Measurements from ENCODE around the gene NCDN. TPM values are rescaled to one million over a fixed set of nuclear protein-coding genes. Genes with fewer than 3 reads are reported as not detected.

NCDN gene
- total RNA-seq, 1 experiment from 2014 or later, result 21.7 TPM

GRCh38 chr1:35589516-35590427, 32.2 kb downstream of the NCDN start:
- no peak for DNase-seq (ENCODE audit: low read depth)

GRCh38 chr1:35590476-35591040, 33.0 kb downstream of the NCDN start:
- no peak for DNase-seq (ENCODE audit: low read depth)

GRCh38 chr1:35591211-35591610, 33.6 kb downstream of the NCDN start:
- DNase-seq (ENCODE audit: low read depth), result no peak

GRCh38 chr1:35592991-35593769, 35.6 kb downstream of the NCDN start:
- DNase-seq (ENCODE audit: low read depth), result peak; percentile 39

DNA sequence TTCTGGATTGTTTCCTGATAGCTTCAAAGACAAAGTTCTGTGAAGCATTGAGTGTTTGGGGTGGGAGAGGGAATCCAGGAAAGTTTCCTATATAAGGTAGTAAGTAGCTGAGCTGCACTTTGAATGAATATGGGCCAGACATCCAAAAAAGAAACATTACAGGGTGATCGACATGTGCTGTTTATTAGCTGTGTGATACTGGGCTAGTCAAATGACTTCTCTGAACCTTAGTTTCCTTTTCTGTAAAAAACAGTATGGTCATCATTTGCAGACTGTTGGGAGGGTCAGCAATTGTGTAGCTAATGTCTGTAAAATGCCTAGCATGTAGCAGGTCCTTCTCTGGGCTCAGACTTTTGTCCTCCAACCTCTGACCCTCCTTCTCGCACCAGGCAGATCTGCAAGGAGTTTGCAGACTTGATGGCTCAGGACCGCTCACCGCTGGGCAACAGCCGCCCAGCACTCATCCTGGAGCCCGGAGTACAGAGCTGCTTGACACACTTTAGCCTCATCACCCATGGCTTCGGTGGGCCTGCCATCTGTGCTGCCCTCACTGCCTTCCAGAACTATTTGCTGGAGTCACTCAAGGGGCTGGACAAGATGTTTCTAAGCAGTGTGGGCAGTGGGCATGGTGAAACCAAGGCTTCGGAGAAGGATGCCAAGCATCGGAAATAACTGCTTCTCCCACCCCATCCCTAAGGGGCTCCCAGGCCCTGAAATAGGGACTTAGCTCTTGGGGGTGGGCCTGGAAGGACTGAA, 36.6 kb downstream of the NCDN start:
- DNase-seq (ENCODE audit: low read depth), result no peak

GRCh38 chr1:35595684-35596083, 38.1 kb downstream of the NCDN start:
- no peak for DNase-seq (ENCODE audit: low read depth)

DNA sequence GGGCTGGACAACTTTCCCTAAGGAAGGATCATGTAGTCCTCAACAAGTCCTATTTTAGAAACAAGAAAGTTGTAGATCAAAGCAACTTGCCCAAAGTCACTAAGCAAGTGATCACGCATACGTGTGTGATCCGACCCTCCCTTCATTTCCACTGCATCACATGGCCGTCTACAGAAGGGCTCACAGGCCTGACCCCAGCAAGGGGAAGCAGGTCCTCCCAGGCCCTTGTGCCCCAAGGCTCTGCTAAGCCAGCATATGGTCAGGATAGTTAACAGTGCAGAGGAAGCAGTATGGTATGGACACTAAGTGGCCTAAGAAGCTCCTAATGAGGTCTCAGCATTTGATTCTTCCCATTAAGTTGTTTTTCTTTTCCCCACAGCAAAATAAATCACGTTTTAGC, 40.3 kb downstream of the NCDN start:
- DNase-seq (ENCODE audit: low read depth), result no peak

- no peak for DNase-seq (ENCODE audit: low read depth)
Measured at GRCh38 chr1:35598895-35599294, 41.3 kb downstream of the NCDN start.

DNA sequence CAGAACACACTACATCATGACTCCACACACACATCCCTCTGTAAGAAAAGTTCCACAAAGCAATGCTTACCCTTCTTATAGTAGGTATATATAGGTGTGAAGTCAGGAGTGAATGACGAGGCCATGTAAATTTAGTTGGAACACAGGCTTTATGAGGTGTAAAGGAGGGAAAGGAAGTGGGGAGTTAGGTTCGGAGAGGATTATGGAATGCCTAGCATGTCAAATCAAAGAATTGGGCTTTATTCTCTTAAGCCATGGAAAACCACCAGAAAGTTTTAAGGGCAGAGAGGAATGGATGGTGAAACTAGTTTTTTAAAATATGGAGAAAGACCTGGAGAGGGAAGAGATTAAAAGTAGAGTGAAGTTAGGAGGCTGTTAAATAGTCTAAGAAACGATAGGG, 41.8 kb downstream of the NCDN start:
- no peak for DNase-seq (ENCODE audit: low read depth)

- no peak for DNase-seq (ENCODE audit: low read depth)
Measured at GRCh38 chr1:35600593-35600992, 43.0 kb downstream of the NCDN start.

DNA sequence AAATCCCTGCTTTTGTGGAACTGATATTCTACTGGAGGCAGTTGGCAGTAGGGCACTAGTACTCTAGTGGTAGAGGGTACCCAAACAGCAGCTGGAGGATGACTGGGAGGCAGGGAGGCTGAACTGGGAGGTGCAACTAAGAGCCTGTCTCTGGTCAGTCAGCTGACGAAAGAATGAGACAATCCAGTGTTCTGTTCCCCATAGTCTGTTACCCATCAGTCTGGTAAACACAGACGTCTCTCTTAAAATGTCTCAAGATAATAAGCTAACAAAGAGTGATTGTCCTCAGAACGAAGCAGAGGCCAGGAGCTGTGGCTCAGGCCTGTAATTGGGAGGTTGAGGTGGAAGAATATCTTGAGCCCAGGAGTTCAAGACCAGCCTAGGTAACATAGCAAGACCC, 45.9 kb downstream of the NCDN start:
- DNase-seq (ENCODE audit: low read depth), result no peak

DNA sequence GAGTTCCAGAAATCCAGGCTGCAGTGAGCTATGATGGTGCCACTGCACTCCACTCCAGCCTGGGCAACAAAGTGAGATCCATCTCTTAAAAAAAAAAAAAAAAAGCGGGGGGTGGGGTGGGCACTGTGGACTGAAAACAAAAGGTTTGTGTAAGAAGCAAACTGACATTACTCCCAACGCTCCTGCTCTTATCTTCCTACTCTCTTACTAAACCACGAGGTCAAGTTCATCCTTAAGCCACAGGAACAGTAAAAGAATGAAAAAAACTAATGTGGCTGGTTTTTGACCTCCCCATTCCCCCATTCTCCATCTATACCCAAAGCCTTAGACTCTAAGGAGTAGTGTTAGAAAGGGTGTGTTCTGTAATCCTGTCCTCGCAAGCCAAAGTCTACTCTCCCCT, 46.3 kb downstream of the NCDN start:
- DNase-seq (ENCODE audit: low read depth), result no peak

DNA sequence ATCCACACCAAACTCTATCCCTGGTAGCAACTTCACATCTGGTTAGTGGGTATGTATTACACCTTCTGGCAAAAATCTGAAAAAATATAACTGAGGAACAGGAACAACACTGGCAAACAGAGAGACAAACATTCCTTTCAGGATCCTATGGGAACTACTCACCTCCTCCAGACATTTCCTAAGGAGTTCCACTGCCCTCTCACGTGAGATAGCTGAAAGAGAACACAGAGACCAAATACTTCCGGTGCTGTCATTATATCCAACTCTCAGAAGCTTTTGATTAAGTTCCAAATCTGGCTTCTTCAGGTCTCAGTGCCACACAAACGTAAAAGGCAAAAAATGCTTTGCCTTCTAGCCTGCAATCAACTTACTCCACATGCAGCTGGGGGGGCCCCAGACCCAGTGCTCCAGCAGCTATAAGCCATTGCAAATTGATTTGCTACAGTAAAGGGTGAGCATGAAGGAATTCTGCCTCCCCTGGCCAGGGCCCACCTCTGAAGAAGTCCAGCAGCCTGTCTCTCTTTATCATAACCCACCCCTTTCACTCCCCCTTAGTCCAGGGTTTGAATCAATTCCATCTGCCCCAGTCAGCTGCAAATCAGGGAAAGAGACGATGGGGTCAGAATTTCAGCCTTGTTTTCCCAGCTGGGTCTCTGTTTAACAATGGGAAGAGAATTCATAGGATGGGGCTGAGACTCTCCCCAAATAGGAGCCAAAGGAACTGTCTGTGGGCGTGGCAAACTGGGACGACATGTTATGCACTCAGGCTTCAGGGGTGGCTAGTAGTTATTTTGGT, 47.7 kb downstream of the NCDN start:
- DNase-seq (ENCODE audit: low read depth), result no peak

DNA sequence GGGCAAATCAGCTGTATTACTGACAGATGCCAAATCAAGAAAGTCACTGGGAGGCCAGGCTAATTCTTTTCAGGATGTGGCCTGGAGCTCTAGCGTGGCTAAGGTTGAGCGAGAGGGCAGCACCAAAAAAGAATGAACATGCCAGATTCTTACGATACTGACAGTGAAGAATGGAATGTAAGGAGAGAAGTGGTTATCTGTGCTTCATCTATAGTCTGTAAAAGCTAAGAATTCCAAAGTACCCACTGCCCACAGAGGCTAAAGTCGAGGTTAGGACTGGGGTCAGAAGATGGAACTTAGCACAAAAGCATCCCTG, 48.2 kb downstream of the NCDN start:
- DNase-seq (ENCODE audit: low read depth), result no peak

DNA sequence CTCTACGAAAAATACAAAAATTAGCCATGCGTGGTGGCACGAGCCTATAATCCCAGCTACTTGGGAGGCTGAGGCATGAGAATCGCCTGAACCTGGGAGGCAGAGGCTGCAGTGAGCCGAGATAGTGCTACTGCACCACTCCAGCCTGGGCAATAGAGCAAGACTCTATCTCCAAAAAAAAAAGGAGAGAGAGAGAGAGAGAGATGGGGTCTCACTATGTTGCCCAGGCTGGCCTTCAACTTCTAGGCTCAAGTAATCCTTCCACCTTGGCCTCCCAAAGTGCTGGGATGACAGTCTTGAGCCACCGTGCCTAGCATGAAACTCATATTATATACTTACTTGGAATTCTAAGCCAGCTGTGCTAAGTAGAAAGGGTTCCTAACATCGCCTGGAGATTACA, 54.1 kb downstream of the NCDN start:
- DNase-seq (ENCODE audit: low read depth), result no peak

- no peak for DNase-seq (ENCODE audit: low read depth)
Measured at GRCh38 chr1:35615440-35615839, 57.8 kb downstream of the NCDN start.

Other genes starting within 250 kb of the NCDN start
- gene KIAA0319L, start 396 bp upstream of the NCDN start, total RNA-seq (2014; rRNA removed; shearing (Covaris generic)), result 12.1 and 16.1 TPM in 2 replicates
- gene TFAP2E, start 15.5 kb downstream of the NCDN start, total RNA-seq (2014; rRNA removed; shearing (Covaris generic)), result 0.06 and 0.21 TPM in 2 replicates
- 58.4 and 59.7 TPM in 2 replicates for gene PSMB2, start 83.7 kb downstream of the NCDN start, total RNA-seq (2014; rRNA removed; shearing (Covaris generic))
- 18.6 and 21.2 TPM in 2 replicates for gene C1orf216, start 161.1 kb downstream of the NCDN start, total RNA-seq (2014; rRNA removed; shearing (Covaris generic))
- 35.2 and 44.7 TPM in 2 replicates for gene CLSPN, start 212.2 kb downstream of the NCDN start, total RNA-seq (2014; rRNA removed; shearing (Covaris generic))